ENCODE results near the gene FOXK2.
A peak's percentile ranks its signal among the peaks of the same experiment; 100 is the strongest.
"Not testable (repeated sequence)": the region's sequence is repeated elsewhere in the genome, so short reads cannot be mapped to it uniquely, and the experiment has no call there.

FOXK2 gene

DNA sequence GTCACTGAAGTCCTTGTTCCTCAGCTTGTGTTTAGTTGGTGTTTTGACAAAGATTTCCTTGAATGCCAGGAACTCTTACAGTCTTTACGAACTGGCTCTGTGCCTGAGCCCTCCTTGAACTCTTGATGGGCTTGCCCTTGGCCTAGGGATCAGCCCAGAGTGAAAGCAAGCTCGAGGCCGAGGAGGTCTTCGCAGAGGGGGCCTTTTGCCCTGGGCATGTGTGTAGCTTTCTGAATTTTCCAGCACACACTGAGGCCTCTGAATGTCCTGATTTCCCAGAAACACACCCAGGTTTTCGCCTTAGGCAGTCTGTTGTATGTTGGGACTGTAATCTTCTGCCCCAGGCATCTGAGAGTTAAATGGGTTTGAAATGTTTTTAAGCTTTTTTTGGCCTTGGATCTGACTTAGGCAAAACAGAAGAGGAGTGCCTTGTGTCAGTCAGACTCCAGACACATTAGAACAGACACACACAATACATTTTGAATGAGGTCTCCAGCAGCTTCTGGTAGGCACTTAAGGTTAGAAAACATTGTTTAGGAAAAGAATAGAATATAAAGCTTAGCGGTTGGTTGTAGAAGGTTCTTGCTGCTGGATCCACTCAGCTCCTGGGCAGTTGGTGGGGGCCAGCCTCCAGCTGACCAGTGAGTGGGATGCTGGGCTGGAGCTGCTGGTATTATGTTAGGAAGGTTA lies 17.1 kb downstream of the FOXK2 start:
- DNase-seq: no peak

DNA sequence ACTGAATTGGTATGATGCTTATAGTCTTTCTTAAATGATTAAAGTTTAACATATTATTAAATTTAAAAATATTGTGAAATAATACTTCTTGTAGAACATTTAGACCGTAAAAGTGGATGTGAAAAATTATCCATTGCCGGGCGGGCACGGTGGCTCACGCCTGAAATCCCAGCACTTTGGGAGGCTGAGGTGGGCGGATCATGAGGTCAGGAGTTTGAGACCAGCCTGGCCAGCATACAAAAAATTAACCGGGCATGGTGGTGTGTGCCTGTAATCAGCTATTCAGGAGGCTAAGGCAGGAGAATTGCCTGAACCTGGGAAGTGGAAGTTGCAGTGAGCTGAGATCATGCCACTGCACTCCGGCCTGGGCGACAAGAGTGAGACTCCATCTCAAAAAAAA lies 17.7 kb downstream of the FOXK2 start:
- DNase-seq: not testable (repeated sequence)

DNA sequence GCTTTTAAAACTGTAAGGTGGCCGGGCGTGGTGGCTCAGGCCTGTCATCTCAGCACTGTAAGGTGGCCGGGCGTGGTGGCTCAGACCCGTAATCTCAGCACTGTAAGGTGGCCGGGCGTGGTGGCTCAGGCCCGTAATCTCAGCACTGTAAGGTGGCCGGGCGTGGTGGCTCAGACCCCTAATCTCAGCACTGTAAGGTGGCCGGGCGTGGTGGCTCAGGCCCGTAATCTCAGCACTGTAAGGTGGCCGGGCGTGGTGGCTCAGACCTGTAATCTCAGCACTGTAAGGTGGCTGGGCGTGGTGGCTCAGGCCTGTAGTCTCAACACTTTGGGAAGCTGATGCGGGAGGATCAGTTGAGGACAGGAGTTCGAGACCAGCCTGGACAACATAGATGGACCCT lies 19.5 kb downstream of the FOXK2 start:
- DNase-seq: not testable (repeated sequence)

DNA sequence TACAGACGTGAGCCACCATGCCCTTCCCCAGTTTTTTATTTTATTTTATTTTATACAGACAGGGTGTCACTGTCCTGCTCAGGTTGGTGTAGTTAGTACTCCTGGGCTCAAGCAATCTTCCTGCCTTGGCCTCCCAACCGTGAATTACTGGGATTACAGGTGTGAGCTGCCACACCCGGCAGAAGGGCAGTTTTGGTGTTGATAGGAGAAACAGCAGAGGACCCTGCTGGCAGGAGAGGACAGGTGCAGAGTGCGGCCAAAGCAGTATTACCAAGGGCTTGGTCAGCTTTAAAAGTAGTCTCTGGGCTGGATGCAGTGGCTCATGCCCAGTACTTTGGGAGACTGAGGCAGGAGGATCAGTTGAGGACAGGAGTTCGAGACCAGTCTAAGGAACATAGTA lies 22.9 kb downstream of the FOXK2 start:
- no peak for DNase-seq

DNA sequence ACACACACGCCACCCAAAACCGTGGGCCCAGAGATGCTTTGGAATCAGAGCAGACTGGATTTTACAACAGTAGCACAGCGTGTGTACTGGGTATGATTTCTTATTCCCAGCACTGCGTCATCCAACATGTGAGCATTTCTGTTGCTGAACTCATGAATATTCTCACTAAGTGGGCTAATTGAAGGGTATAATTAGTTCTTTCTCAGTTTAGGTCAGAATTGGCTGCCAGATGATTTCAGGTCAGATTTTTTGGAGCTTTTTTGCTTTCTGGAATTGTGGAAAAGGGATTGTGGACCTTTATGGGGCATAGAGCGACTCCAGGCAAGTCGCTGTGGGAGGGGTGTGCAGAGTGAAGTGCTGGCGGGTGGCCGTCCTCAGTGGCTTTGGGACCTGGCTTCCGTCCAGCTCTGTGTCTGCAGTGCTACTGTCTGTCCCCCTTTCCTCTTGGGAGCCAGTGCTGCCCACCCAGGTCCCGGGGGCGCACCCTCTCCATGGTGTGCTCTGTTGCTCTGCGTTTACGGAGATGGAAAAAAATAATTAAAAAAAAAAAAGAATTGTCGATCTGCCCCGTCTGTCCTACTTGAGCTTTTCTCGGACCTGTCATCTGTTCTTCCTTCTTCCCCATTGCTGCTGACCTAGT lies 25.0 kb downstream of the FOXK2 start:
- no peak for DNase-seq

DNA sequence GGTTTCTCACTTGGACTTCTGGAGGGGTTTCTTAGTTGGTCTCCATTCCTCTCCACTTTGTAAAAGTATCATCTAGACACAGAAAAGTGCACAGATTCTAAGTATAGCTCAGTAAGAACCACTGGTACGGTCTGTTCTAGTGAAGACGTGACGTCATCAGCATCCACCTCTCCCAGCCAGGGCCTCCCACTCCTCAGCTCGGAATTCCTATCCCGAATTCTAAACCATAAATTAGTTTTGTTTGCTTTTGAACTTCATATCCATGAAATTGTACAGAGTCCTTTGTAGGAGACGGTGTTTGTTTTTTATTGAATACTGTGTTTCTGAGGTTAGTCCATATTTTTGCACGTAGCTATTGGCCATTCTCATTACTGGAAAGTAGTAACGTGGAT lies 25.5 kb downstream of the FOXK2 start:
- no peak for DNase-seq

DNA sequence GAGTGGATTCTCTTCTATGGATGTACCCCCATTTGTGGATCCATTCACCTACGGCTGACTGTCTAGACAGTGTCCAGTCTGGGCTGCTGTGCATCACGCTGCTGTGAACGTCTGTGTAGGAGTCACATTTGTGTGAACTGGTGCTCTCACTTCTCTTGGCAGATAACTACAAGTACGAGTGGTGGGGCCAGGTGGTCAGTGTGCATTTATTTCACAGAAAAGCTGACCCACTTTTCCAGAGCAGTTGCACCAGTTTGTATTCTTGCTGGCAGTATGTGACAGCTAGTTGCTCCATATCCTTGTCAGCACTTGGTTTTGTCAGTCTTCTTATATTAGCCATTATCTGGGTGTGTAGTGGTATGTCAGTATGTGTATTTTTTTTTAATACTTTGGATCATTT lies 28.4 kb downstream of the FOXK2 start:
- no peak for DNase-seq

DNA sequence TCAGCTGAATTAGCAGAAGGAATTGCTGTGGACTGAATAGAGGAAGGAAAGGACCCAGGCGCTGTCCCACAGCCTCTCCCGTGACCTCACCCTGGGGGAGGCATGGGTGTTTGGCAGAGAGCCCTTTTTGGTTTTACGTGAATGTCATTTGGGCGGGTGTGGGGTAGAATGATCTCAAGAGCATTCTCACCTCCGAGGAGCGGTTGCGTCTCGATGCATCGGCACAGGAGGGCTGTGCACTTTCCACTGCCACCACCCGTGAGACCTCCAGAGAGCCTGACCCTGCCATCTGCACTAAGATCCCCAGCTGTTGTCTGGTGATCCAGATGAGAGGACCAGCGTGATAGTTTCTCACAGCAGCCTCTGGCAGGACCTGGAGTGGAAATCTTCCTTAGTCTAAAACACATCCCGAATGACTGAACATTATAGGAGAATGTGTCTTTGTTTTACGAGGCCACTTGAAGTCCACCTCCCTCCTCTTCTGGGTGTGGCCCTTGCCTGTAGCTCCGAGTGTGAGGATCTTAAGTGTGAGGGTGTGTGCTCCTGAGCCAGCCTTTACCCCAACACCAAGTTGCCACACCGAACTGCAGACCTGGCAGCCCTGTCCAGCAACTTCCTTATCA lies 29.3 kb downstream of the FOXK2 start:
- no peak for DNase-seq

DNA sequence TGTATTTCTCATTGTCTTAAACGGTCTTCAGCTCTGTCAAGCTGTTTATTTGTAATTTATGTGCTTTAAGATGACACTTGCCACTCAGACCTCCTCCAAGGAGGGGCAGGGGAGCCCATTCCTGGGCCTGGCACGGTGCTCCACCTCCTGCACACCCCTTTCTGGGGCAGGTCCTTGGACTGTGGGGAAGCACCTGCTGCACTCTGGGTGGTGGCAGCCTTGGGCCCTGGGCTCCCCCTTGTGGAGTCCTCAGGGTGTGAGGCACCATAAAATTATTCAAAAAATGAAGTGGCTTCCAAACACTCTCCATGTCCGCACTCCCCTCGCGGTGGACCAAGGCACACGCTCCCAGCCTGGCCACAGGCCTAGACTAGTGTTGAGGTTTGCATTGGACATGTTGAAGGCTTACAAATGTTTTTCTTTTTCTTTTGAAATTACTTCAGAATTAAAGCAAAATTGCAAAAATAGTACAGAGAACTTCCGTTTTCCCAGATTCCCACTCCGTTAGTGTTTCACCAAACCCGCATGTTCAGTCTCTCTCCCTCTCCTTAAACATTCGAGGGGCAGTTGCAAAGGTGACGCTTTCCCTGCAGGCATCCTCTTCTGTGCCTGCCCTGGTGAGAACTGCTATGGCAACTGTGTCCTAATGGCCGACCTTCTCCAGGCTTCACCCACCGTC lies 32.4 kb downstream of the FOXK2 start:
- DNase-seq: peak; percentile 35

DNA sequence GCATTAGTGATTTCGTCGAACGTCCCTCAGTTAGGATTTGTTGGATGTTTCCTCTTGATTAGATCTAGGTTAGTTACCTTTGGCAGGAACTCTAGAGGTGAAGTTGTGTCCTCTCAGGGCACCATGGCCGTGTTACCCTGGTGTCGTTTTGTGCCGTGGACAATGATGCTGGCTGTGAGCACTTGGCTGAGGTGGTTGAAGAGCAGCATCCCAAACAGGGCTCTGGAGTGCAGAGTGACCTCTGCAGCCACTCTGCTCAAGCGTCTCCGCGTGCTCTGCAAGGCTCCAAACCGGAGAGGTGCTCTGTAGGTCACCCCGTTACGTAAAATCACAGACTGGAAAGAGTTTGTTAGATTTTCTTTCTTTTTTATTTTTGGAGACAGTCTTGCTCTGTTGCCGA lies 33.0 kb downstream of the FOXK2 start:
- DNase-seq: no peak

DNA sequence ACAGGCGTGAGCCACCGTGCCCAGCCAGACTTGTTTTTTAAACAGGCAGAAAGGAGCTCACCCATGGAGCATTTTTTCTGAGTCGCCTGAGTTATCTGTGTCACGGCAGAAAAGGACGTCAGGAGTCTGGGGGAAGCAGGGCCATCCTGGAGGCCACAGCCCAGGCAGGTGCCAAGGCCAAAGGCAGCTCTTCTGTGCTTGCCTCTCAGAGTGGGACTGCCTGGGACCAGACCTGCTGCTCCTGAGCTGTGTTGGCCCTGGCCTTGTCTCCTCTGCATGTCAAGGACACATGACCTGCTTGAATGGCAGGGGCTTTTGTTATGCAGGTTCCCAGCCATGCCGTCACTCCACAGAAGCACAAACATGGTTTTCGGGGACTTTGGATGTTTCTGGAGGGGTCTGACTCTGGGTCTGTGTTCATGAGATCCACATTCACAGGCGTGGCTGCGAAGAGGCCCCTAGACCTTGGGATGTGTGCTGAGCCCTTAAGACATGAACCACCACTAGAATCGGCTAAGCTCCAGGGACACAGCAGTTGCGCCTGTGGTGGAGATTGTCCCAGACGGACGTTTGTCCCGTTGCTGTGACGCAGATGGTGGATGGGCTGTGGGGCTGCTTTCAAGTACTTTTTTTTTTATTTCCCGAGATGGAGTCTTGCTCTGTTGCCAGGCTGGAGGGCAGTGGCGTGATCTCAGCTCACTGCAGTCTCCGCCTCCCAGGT lies 33.8 kb downstream of the FOXK2 start:
- no peak for DNase-seq

DNA sequence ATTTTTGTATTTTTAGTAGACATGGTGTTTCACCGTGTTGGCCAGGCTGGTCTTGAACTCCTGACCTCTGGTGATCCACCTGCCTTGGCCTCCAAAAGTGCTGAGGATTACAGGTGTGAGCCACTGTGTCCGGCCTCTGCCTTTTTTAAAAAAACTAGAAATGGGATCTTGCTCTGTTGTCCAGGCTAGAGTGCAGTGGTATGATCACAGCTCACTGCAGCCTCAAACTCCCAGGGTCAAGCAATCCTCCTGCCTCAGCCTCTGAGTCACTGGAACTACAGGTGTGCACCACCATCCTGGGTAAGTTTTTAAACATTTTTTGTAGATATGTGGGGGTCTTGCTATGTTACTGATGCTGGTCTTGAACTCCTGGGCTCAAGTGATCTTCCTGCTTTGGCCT lies 38.0 kb downstream of the FOXK2 start:
- not testable (repeated sequence) for DNase-seq

DNA sequence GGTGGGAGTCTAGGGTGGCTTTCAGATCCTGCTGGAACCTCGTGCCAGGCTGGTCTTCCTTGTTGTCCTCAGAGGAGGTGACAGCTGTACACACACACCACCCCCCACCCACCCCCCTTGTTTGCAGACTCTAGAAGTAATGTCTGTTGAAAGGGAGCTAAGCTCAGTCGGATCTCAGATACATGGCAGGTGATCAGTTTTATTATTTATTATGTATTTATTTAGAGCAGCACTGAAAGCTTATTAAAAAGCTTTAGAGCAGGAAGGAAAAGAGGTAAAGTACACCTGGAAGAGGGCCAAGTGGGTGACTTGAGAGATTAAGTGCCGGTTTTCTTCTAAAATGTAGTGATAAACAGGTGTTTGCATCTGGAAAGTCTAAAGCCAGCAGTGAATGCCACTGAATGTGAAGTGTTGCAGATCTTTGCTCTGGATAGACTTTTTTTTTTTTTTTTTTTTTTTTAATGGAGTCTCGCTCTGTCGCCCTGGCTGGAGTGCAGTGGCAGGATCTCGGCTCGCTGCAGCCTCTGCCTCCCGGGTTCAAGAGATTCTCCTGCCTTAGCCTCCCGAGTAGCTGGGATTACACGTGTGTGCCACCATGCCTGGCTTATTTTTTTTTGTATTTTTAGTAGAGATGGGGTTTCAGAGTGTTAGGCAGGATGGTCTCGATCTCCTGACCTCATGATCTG lies 40.2 kb downstream of the FOXK2 start:
- no peak for DNase-seq

DNA sequence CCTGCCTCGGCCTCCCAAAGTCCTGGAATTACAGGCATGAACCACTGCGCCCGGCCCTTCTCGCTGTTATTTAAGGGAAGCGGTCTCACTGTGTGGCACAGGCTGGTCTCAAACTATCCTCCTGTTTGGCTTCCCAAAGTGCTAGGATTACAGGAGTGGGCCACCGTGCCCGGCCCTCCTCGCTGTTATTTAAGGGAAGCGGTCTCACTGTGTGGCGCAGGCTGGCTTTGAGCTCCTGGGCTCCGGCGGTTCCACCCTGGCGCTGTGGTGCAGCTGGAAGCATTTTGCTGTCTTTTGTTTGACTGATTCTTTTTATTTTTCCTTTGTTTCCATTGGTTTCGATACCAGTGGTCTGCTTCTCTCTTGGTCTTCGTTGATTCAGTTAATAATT lies 40.7 kb downstream of the FOXK2 start:
- no peak for DNase-seq

DNA sequence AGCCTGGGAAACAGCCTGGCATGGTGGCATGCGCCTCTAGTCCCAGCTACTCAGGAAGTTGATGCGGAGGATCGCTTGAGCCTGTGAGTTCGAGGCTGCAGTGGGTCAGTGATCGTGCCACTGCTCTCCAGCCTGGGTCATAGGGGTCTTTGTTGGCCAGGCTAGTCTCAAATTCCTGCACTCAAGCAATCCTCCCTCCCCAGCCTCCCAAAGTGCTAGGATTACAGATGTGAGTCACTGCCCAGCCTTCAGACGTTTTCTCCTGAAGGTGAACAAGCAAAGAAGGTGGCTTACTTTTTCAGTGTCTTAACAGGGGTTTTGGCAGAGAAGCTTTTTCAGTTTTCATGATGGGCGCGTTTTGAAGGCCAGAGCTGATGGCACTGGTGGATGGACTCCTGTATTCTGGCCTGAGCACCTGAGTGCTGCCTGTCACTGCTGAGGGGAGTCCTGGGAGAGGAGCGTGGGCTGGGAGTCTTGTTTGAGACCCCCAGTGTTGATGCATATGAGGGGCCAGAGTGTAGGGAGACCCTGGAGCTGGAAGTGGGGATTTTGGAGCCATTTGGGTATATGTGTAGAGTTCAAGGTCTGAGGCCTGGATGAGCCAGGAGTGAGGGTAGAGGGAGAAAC lies 41.4 kb downstream of the FOXK2 start:
- DNase-seq: no peak

DNA sequence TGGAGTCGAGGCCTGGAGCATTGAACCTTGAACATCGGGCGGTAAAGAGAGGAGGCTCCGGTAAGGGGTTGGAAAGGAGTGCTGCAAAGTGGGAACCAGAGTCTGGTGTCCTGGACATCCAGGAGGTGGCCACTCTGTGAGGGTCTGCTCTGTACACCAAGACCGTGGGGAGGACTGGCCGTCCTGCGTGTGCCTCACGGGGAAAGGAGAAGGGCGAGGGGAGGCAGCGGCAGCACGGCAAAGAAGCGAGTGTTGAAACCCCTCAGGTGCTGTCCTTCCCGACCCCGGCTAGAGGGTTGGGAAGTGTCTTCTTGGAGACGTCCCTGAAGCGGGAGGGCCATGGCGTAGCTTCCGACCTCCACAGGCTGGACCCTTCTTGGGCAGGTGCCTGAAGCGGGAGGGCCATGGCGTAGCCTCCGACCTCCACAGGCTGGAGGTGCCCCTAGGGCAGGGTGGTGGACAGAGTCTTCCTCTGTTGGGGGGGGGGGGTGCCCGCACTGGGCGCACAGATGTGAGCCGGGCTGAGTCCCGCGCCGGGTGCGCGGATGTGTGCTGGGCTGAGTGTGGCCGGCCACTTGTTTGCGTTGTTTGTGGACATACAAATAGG lies 42.0 kb downstream of the FOXK2 start:
- DNase-seq: no peak

DNA sequence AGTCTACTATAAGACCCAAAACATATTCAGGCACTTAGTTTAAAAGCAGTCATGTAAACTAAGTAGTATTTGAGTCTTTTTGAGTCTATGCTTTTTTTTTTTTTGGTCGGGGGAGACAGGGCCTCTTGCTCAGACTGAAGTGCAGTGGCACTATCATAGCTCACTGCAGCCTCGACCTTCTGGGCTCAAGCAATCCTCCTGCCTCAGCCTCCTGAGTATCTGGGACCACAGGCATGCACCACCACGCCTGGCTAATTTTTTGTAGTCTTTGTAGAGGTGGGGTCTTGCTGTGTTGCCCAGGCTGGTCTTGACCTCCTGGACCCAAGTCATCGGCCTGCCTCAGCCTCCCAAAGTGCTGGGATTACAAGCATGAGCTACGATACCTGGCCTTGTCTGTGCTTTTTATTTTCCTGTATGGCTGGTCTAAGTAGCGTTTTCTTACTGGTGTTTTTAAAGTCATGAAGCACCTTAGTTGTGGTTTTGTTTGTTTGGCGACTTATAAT lies 43.2 kb downstream of the FOXK2 start:
- not testable (repeated sequence) for DNase-seq

DNA sequence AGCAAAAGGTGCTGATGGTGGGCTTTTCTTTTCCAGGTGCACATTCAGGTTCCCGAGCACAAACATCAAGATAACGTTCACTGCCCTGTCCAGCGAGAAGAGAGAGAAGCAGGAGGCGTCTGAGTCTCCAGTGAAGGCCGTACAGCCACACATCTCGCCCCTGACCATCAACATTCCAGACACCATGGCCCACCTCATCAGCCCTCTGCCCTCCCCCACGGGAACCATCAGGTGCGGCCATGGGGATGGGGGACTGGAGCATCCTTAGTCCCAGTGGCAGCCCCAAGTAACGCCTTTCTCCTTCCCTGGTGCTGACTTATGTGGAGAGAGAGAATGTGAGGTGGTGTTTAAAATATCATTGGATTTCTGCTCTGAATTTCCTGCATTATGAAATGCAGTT lies 43.8 kb downstream of the FOXK2 start:
- DNase-seq: no peak

DNA sequence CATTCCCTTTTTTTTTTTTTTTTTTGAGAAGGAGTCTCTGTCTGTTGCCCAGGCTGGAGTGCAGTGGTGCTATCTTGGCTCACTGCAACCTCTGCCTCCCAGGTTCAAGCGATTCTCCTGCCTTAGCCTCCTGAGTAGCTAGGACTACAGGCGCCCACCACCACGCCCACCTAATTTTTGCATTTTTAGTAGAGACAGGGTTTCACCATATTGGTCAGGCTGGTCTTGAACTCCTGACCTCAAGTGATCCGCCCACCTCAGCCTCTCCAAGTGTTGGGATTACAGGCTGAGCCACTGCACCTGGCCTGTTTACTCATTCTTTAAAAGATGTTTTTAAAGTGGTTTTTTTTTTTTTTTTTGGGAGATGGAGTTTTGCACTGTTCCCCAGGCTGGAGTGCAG lies 44.2 kb downstream of the FOXK2 start:
- not testable (repeated sequence) for DNase-seq

DNA sequence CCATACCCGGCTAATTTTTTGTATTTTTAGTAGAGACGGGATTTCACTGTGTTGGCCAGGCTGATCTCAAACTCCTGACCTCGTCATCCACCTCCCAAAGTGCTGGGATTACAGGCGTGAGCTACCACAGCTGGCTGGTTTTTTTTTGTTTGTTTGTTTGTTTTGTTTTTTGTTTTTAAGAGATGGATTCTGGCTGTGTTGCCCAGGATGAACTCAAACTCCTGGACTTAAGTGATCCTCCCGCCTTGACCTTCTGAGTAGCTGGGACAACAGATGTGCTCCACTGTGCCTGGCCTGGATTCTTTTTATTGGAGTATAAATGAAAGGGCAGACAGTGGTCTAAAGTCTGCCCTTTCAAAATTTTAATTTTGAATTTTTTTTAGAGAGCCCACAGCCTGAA lies 44.7 kb downstream of the FOXK2 start:
- no peak for DNase-seq

DNA sequence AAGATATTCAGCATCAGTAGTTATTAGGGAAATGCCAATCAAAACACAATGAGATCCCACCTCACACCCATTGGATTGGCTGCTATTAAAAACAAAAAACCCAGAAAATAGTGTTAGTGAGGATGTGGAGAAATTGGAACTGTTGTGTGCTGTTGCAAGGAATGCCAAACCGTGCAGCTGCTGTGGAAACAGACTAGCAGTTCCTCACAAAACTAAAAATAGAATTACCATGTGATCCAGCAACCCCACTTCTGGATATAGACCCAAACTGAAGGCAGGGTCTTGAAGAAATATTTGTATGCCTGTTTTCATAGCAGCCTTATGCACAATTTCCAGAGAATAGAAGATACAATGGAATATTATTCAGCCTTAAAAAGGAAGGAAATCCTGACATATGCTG lies 46.0 kb downstream of the FOXK2 start:
- no peak for DNase-seq
